Measurements from ENCODE around the gene PEAR1.

GRCh38 chr1:156949127-156949526, 55.6 kb downstream of the PEAR1 start:
- TF ChIP-seq CTCF (conservative IDR thresholded peaks at IDR 0.05; ENCODE audit: low read depth, low read length) (no peak), RCOR1 (IDR thresholded peaks at IDR 0.05; ENCODE audit: insufficient replicate concordance, low read length) (no peak), POLR2A (IDR thresholded peaks at IDR 0.05; ENCODE audit: low read depth, low read length) (no peak)

Measured in IMR-90 (cell line).